GM21381 (cell line): ENCODE data around the gene PRAMEF17.
"Not testable (repeated sequence)": the region's sequence is repeated elsewhere in the genome, so short reads cannot be mapped to it uniquely, and the experiment has no call there.

Experiments used
- ATAC-seq: cut with Tn5 transposase; IDR thresholded peaks from one replicate; pipeline ENCODE4 v1.9.1; 2021; ENCODE audit warnings: mild to moderate bottlenecking, moderate library complexity; ENCODE audit not compliant: unreplicated experiment

The PRAMEF17 gene

GRCh38 chr1:13439104-13439783, 49.8 kb downstream of the PRAMEF17 start:
- ATAC-seq, result not testable (repeated sequence)
